Neutrophil (primary cell): ENCODE results near the gene STMN3.

Experiments
- H3K27ac ChIP-seq: fragments of 200-600 bp; sonication (generic); 2 replicates; pipeline ENCODE4 v1.5.1; 2016; ENCODE audit warnings: mild to moderate bottlenecking, moderate library complexity
- H3K27me3 ChIP-seq: fragments of 200-600 bp; sonication (generic); 2 replicates; pipeline ENCODE4 v1.6.0; 2016; ENCODE audit warnings: mild to moderate bottlenecking
- H3K36me3 ChIP-seq: fragments of 200-600 bp; sonication (generic); 2 replicates; pipeline ENCODE4 v1.5.1; 2017
- H3K4me1 ChIP-seq, 2 experiments: fragments of 200-600 bp in 1 of 2; sonication (generic) in 1 of 2; 1 replicate in 1 of 2; 2 replicates in 1 of 2; pipeline versions ENCODE4 v1.5.1 to v1.6.1; 2013 to 2016; ENCODE audit warnings: low read depth in 1 of 2, low read length in 1 of 2, mild to moderate bottlenecking in 1 of 2, moderate library complexity in 1 of 2; ENCODE audit not compliant: control insufficient read depth in 1 of 2, insufficient read depth in 1 of 2
- H3K4me3 ChIP-seq, 2 experiments: fragments of 200-600 bp in 1 of 2; sonication (generic) in 1 of 2; 1 replicate in 1 of 2; 2 replicates in 1 of 2; pipeline ENCODE4 v1.5.1; 2013 to 2016; ENCODE audit warnings: low read depth in 1 of 2, low read length in 1 of 2, mild to moderate bottlenecking in 1 of 2, moderate library complexity in 1 of 2
- H3K9me3 ChIP-seq: fragments of 200-600 bp; sonication (generic); 2 replicates; pipeline ENCODE4 v1.5.1; 2016
- TF ChIP-seq, protein P1 (sequence below): fragments of 200-600 bp; sonication (generic); IDR thresholded peaks from 2 replicates; pipeline ENCODE4 v1.5.1; 2016; ENCODE audit warnings: antibody characterized with exemption

Gene STMN3

DNA sequence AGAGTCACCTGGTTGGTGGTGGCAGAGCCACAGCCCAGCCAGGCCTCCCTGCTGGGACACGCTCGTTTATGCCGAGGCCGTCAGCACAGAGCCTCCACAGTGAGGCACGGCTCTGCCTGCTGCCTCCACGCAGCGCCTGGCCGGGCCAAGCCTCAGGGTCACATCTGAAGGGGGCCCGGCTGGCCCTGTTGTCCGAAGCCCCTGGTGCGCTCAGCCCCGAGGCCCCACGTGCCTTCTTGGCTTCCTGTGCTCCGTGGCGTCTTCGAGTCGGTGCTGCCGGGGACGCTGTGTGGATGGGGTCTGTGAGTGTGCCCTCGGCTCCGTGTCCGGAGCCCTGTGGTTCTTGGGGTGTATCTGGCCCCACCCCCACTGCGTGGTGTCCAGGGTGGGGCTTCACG lies 32.9 kb upstream of the STMN3 start:
- Histone ChIP-seq H3K27ac (no peak overlapping the region), H3K36me3 (no peaks in the 10 kb centered on the region), H3K4me1 (peaks cover 11 to 12% of the 10 kb centered on the region in 2 experiments)

DNA sequence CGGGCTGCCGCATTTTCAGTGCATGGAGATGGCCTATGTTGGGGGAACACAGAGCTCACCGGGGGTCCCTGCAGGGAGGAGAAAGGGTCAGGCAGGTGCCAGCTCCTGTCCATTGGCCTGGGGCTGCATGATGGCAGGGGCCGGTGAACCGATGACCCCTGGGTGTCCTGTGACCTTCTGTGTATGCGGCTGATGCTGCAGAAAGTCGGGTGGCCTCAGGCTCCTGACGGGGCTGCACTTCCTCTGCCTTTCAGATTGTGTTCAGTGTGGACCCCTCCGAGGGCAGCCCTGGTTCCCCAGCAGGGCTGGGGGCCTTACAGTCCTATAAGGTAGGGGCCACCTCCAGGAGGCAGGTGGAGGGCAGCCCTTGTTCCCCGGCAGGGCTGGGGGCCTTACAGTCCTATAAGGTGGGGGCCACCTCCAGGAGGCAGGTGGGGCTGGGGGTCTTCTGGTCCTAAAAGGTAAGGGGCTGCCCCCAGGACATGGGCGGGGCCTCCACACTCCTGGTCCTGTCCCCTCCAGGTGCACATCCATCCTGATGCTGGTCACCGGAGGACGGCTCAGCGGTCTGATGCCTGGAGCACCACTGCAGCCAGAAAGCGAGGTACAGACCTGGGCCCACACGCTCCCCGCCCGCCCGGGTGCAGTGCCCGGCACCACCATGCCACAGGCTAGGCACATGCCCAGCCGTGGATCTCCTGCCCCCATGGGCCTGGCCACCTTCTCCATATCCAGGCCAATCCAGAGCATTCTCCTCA lies 32.2 kb upstream of the STMN3 start:
- TF ChIP-seq, protein P1, sequence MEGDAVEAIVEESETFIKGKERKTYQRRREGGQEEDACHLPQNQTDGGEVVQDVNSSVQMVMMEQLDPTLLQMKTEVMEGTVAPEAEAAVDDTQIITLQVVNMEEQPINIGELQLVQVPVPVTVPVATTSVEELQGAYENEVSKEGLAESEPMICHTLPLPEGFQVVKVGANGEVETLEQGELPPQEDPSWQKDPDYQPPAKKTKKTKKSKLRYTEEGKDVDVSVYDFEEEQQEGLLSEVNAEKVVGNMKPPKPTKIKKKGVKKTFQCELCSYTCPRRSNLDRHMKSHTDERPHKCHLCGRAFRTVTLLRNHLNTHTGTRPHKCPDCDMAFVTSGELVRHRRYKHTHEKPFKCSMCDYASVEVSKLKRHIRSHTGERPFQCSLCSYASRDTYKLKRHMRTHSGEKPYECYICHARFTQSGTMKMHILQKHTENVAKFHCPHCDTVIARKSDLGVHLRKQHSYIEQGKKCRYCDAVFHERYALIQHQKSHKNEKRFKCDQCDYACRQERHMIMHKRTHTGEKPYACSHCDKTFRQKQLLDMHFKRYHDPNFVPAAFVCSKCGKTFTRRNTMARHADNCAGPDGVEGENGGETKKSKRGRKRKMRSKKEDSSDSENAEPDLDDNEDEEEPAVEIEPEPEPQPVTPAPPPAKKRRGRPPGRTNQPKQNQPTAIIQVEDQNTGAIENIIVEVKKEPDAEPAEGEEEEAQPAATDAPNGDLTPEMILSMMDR: no peak
- H3K36me3 ChIP-seq: no peaks in the 10 kb centered on the region
- H3K27me3 ChIP-seq: no peaks in the 10 kb centered on the region
- H3K27ac ChIP-seq: no peak overlapping the region
- no peaks in the 10 kb centered on the region for H3K9me3 ChIP-seq
- H3K4me3 ChIP-seq: no peak overlapping the region
- H3K4me1 ChIP-seq: peaks cover 11 to 12% of the 10 kb centered on the region in 2 experiments

More for the DNA sequence above, 32.9 kb upstream of the STMN3 start:
- Histone ChIP-seq H3K27me3 (no peaks in the 10 kb centered on the region), H3K9me3 (no peaks in the 10 kb centered on the region), H3K4me3 (no peak overlapping the region)
- TF ChIP-seq, protein P1: no peak

GRCh38 chr20:63682384-63683139 lies 29.3 kb upstream of the STMN3 start:
- TF ChIP-seq, protein P1: no peak
- H3K4me1 ChIP-seq: peaks cover 11 to 12% of the 10 kb centered on the region in 2 experiments
- no peak overlapping the region for H3K27ac ChIP-seq
- H3K9me3 ChIP-seq: no peaks in the 10 kb centered on the region
- H3K36me3 ChIP-seq: peaks cover 13% of the 10 kb centered on the region
- no peak overlapping the region for H3K4me3 ChIP-seq
- H3K27me3 ChIP-seq: no peaks in the 10 kb centered on the region

DNA sequence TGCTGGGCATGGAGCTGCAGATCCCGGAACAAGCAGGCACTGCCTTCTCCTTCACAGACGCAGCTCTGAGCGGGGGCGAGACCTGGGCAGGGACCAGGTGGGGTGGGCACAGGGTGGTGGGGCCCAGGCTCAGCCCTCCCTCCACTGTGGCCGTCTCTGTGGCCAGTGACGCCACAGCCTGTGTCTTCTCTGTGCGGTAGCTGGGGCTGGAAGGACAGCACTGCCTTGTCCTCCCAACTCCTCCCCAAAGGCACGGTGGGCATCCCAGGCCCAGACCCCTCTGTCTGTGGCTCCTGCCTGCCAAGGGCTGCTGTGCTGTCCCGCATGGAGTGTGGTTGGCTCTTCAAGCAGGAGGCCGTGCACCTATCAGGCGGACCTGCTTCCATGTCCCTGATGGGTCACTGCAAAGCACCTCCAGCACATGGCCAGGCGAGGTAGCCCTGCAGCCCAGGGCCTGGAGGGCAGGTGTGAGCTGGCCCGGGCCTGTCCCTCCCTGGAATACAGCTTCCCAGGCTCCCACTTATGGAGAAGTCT lies 28.5 kb upstream of the STMN3 start:
- Histone ChIP-seq H3K27ac (no peak overlapping the region), H3K9me3 (no peaks in the 10 kb centered on the region), H3K4me1 (peaks cover 3 to 4% of the 10 kb centered on the region in 2 experiments), H3K4me3 (no peak overlapping the region), H3K36me3 (peaks cover 13% of the 10 kb centered on the region), H3K27me3 (no peaks in the 10 kb centered on the region)
- TF ChIP-seq, protein P1: no peak

GRCh38 chr20:63680857-63681608 lies 27.8 kb upstream of the STMN3 start:
- Histone ChIP-seq H3K4me1 (no peaks in the 10 kb centered on the region), H3K36me3 (peaks cover 14% of the 10 kb centered on the region), H3K27me3 (no peaks in the 10 kb centered on the region), H3K27ac (no peak overlapping the region), H3K9me3 (no peaks in the 10 kb centered on the region), H3K4me3 (no peak overlapping the region)
- TF ChIP-seq, protein P1: no peak
